HG03108 (cell line): Measurements from ENCODE around the gene PNRC1.
"Not testable (repeated sequence)": the region's sequence is repeated elsewhere in the genome, so short reads cannot be mapped to it uniquely, and the experiment has no call there.

Source experiments
- ATAC-seq: cut with Tn5 transposase; IDR thresholded peaks from one replicate; pipeline ENCODE4 v1.9.1; 2021; ENCODE audit warnings: moderate library complexity; ENCODE audit not compliant: unreplicated experiment

The PNRC1 gene

DNA sequence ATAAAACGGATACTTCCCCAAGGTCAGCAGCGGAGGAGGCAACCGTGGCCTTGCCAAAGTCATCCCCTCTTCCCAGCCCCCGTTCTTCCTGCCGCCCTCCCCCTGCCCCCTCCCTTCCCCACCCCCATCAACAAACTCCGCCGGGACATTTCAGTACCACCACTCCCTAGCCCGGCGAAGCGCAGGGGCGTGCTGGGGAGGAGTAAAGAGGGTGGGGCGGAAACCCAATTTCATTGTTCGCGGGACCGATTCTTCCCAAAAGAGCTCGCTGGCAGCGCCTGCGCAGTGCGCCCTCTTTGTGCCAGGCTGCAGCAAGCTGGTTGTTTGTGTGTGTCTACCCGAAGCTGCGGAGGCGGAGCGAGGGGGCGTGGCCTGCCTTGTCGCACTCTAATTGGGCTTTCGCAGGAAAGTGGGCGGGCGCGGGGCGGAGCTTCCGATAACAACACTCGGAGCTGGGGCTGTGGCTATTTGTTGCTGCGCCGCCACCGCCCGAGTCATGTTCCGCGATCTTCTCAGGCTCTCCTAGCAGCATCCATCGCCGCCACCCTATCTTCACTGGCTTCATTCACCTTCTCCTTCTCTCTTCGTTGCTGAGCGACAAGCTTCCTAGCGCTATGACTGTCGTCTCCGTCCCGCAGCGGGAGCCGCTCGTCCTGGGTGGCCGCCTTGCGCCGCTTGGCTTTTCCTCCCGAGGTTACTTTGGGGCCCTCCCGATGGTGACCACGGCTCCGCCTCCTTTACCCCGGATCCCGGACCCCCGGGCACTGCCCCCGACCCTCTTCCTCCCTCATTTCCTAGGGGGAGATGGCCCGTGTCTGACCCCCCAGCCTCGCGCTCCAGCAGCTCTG lies at the start of gene PNRC1:
PNRC1 (plus strand) TSS at position 471 of the 848 bp plus-strand sequence; CDS start at position 615, 144 bp downstream.
- ATAC-seq: peak; percentile 73

DNA sequence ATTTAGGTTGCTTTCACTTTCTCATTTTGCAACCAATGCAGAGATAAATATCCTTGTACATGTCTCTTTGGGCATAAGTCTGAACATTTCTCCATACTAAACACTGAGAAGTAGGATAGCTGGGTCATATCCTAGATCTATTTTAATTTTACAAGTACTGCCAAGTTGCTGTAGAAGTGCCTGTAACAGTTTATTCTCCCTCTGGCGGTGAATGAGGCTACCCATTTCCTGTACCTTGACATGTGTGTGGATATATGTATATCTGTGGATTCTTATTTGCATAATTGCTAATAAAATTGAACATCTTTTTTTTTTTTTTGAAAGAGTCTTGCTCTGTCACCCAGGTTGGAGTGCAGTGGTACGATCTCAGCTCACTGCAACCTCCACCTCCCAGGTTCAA lies 48.0 kb upstream of the PNRC1 start:
- ATAC-seq: no peak

DNA sequence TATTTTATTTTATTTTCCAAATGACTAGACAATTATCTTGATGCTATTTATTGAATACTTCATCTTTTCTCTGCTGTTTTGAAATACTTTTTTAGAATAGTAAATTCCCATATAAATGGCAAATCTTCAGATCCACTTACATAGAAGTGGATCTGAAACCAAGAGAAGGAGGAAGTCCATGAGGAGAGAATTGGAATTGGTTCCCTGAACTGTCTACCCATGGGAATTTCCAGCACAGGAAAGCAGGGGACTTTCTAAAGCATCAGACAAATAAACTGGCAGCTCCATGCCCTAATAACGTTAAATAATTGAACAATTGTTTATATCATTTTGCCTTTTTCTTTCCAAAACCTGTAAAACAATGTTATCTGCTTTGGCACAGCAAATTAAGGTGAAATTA lies 47.1 kb upstream of the PNRC1 start:
- ATAC-seq: no peak

DNA sequence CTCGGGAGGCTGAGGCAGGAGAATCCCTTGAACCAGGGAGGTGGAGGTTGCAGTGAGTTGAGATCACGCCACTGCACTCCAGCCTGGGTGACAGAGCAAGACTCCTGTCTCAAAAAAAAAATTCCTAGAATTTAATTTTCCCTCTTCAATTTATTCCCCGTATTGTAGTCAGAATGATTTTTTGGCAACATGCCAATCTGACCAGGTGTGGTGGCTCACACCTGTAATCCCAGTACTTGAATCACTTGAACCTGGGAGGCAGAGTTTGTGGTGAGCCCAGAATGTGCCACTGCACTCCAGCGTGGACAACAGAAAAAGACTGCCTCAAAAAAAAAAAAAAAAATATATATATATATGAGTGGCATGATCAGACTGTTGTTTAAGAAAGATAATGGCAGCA lies 46.4 kb upstream of the PNRC1 start:
- not testable (repeated sequence) for ATAC-seq

DNA sequence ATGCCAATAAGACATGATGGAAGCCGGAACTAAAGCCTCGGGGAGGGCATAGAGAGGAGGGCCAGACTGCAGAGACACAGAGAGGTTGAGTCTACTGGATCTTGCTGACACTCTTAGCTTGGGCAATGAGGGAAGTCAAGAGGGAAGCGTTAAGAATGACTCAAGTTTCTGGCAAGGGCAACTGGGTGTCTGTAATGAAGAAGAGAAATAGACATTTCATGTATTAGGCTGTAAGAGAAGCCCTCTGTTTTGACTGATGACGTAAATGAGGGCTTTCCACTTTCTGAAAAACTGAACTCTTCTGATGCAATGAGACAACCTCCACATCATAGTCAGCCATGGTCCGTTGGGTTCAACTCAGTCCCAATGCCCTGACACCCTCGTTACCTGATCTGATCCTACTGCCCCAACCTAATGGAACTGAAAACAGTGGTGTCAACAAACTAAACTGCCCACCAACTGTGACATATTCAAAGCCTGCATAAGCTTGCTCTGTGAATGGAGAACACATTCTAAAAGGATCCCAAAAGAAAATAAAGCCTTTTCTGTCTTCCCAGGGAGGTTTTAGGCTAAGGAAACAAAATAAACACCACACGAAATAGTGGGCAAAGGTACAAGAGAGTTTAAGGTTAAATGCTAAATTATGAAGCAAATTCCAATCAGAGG lies 45.8 kb upstream of the PNRC1 start:
- no peak for ATAC-seq

DNA sequence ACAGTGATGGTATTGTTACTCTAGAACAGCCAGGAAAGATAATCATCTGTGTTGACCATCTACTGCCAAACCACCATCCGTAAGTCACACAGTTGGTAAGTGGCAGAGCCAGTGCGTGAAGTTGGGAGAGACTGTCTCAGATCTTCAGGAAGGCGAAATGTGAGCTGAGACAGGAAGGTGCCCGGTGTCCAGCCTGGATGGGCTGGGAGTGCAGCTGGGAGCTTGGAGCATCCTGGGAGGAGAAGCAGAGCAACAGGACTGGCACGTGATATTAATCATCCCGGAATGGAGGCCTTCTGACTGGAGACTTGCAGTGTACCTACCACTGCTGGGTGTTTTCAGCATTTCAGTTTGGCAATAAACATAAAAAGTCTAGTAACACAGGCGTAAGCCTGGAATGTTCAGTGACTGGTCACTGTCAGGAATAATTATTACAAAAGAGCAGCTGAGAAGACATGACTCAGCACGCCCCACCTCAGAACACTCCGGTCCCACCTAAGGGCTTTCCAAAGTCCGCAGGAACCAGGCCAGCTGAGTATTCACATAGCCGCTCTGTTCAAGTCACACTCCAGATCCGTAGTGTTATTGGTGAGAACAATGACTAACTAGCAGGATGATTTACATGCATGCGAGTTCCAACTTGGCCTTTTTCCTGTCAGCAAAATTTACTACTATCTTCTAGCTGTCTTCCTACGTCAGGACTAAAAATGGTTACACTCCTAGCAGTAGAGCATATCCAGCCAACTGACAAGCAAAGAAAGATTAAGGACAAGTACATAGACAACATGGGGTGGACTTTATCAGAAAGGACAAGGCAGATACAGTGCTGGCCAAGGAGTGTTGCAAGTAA lies 45.1 kb upstream of the PNRC1 start:
- no peak for ATAC-seq

DNA sequence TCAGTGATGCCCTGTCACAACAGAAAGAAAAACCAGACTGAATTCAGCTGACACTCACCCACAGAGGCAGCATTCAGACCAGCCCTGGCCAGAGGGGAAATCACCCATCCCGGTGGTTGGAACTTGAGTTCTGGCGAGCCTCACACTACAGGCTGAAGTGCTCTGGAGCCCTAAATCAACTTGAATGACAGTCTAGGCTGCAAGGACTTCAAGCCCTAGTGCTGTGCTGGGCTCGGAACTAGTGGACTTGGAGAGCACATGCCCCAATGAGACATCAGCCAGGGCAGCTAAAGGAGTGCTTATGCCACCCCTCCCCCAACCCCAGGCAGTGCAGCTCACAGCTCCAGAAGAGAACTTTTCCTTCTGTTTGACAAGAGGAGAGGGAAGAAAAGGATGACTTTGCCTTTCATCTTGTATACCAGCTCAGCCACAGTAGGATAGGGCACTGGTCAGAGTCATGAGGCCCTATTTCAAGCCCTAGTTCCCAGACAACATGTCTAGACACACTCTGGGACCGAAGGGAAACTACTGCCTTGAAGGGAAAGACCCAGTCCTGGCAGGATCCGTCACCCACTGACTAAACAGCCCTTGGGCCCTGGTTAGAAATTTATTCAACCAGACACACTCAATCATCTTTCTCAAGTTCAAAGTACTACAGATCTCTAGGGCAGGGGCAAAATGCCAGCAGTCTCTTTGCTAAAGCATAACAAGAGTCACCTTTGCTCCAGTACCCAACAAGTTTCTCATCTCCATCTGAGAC lies 43.2 kb upstream of the PNRC1 start:
- no peak for ATAC-seq

DNA sequence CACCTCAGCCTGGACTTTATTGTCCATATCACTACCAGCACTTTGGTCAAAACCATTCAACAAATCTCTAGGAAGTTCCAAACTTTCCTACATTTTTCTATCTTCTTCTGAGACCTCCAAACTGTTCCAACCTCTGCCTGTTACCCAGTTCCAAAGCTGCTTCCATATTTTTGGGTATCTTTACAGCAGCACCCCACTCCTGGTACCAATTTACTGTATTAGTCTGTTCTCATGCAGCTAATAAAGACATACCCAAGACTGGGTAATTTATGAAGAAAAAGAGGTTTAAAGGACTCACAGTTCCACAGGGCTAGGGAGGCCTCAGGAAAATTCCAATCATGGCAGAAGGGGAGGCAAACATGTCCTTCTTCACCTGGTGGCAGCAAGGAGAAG lies 42.7 kb upstream of the PNRC1 start:
- not testable (repeated sequence) for ATAC-seq

DNA sequence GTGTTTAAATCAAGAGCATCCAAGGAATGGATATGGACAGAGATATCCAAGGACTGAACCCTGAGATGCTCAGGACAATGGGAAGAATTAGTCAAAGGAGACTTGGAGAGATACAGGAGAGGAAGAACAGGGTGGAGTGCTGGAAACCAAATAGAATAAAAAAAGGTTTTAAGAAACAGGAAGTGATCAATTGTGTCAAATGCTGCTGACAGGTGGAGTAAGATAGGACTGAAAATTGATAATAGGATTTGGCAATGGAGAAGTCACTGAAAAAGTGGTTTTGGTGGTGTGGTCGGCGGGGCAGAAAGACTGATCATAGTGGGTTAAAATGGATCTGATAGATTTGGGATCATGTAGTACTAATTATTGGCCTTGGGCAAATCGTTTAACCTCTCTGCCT lies 37.9 kb upstream of the PNRC1 start:
- ATAC-seq: no peak

DNA sequence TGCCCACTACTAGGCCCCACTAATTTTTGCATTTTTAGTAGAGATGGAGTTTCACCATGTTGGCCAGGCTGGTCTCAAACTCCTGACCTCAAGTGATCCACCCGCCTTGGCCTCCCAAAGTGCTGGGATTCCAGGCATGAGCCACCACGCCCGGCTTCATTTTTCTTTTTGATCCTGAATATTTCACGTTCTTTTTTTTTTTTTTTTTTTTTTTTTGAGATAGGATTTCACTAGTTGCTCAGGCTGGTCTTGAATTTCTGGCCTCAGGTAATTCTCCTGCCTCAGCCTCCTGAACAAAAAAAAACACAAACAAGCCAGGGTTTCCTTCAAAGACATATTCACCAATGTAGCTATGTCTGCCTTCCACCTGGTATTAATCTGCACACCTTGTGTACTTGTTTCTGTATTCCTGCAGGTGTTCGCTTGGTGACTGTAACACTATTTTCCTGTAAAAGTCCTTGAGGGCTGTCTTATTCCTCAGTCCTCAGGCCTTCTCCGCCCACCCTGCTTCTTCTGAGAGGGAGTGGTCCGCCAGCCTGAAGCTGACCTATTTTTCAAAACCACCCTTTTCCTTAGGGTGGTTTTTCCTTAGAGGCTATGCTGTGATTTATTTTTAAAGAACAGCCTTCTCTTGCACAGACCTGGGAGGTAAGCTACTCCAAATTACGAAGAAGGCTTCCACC lies 36.1 kb upstream of the PNRC1 start:
- no peak for ATAC-seq

DNA sequence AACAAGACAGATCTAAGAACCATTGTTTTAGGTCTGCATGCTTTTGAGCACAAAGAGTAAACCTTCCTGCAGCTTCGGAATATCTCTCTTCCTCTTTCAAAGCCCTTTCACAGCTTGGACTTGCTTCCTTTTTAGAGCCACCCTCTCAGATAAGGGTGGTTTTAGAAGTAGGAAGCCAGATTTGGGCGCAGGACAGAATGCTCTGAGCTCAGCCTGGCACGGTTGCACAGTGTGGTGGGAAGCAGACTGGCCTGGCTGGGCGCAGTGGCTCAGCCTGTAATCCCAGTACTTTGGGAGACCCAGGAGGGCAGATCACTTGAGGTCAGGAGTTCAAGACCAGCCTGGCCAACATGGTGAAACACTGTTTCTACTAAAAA lies 35.6 kb upstream of the PNRC1 start:
- no peak for ATAC-seq

DNA sequence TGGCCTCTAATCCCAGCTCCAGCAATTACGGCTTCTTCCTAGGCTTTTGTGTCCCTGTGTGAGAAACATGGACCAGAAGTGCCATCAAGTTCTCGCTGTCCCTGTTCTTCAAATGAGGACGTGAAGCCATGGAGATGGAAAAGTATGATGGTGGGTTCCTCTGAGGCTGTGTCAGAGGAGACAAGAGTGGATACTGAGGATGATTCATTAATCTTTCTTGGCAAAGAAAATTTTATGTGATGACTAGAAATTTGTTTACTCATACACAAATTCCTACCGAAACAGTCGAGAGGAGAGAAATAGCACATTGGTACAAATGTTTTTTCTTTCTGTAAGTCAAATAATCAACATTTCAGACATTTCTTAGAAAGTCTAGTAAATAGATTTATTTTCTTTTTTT lies 35.0 kb upstream of the PNRC1 start:
- no peak for ATAC-seq

DNA sequence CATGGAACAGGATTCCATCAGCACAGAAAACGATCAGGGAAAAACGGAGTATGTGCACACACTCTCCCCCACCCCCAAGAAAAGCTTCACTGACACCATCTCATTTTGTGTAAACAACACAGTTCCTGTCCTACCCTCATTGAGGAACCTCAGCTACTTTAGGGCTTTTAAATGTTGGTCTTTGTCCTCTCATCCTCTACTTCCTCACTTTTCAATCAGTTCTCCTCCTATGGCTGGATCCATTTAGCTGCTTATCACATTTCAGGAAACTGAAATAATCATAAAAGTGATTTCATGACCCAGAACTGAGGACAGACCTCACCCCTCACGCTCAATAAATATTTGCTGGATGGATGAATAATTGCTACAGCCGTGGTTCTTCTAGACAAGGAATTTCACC lies 33.1 kb upstream of the PNRC1 start:
- no peak for ATAC-seq

DNA sequence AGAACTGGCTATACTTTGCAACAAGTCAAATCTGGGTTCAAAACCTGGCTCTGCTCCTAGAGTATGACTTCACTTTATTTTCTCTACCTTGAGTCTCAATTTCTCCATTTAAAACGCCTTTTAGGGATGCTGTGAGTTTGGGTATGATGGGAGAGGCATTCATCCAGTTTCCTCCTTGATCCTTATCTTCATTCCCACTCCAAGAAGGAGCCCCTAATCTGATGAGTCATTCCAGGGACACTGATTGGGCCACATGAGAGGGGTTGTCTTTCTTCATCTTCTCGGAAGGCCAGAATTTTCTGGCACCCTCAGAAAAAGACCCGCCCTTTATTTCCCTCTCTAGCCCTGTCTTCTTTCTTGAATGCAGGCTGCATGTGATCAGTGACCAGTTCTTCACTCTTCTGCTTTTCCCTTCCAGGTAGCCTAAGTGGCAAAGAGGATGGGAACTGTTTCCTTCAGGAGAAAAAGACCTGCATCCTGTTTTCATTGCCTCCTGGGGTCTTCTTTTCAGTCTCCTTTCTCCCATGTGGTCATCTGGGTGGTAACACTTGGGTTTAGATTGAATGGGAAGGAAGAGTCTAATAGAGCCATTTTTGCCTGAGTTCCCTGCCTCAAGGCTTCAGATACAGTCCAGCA lies 32.1 kb upstream of the PNRC1 start:
- ATAC-seq: no peak

DNA sequence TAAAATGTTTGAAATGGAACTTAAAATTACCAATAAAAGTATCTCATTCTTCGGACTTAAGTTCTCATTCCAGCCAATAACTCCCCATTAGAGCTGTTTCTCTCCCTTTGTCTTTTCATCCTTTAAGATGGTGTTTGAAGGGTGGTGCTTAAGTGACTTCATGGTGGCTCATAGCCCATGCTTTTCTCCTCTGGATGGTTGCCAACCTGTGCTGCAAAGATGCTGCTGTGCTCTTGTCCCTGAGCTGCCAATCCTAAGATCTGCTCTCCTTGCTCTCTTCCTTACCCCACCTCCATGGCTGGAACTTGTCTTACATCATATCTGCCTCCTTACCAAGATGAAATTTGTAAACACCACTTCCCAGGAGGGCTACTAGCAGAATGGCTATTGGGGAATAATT lies 31.6 kb upstream of the PNRC1 start:
- no peak for ATAC-seq

DNA sequence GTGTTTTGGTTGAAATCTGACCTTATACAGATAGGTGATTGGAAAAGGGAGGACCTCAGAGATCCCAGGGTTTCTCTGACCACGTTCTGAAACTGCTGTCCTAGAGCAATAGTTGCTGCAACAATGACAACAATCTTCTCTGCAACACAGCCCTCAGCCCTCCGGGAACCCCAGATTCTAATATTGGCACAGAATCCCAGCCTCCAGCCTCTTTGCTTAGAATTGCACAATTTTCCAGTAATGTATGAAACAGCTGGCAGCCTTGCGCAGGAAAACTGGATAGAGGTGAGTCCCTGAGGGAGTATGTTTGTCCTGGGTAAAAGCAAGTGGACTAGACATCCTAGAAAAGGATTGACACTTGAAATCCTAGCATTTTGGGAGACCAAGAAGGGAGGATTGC lies 30.4 kb upstream of the PNRC1 start:
- no peak for ATAC-seq

DNA sequence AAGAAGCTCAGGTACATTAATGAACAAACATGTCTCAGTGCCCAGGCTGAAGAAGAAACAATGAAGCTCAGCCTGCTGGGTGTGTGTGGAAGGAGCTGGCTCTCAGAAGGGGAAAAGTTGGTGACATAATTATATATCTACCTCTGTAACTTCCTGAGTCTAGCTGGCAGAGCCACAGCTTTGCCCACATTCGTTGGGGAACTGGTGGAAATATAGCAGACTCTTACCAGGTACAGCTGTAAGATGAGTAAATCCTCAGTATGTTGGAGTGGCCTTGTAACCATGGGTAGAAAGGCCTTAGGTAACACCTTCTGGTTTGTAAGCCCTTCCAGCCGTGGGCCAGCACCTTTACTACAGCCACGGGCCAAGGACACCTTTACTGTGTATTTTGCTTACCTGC lies 29.9 kb upstream of the PNRC1 start:
- ATAC-seq: no peak

DNA sequence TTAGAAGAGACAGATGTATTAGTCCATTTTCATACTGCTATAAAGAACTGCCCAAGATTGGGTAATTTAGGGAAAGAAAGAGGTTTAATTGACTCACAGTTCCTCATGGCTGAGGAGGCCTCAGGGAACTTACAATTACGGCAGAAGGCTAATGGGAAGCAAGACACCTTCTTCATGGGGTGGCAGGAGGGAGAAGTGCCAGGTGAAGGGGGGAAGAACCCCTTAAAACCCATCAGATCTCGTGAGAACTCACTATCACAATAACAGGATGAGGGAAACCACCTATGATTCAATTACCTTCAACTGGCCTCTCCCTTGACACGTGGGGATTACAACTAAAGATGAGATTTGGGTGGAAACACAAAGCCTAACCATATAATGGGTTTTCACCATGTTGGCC lies 28.9 kb upstream of the PNRC1 start:
- ATAC-seq: no peak

DNA sequence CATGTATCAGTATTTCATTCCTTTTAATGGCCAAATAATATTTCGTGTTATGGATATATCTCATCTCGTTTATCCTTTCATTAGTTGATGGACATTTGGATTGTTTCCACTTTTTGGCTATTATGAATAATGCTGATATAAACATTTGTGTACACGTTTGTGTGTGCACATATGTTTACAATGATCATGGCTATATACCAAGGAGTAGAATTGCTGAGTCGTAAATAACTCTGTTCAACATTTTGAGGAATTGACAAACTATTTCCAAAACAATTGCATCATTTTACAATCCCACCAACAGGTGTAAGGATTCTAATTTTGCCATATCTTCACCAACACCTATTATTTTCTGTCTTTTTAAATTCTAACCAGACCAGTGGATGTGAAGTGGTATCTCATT lies 26.3 kb upstream of the PNRC1 start:
- no peak for ATAC-seq

DNA sequence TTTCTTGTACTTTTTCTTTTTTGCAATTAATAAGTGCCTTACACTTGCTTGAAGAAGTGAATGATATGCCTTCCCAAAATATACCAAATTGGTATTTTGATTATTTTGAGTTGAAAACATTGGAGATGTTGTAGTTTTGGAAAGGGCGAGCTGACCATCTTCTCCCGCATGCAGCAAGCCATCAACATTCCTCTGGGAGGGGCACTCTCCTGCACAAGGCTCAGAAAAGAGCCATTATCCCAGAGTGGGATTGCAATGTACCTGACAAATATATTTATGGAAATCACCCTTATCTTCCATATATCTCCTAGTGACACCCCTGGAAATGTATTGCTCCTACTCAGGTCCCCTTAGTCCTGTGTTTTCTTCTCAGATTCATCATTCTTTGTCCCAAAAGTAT lies 22.8 kb upstream of the PNRC1 start:
- ATAC-seq: no peak
